HEK293 (cell line): ENCODE measurements around the gene LIN7A.

Experiments used
- SP7 ChIP-seq: fragments of 450-650 bp; formaldehyde crosslinking; IDR thresholded peaks from 2 replicates; pipeline ENCODE4 v1.5.1; 2016; ENCODE audit warnings: missing biosample characterization, missing genetic modification characterization
- ZSCAN5A ChIP-seq: fragments of 450-650 bp; formaldehyde crosslinking; IDR thresholded peaks from 2 replicates; pipeline ENCODE4 v1.5.1; 2016; ENCODE audit warnings: missing biosample characterization, missing genetic modification characterization

- no peak for TF ChIP-seq ZSCAN5A
- TF ChIP-seq SP7 = no peak
These were observed 99.6 kb downstream of the LIN7A start for GRCh38 chr12:80838024-80838658.
